ENCODE results near the gene CYSRT1. TPM values are rescaled to one million over a fixed set of nuclear protein-coding genes. Genes with fewer than 3 reads are reported as not detected.

Gene CYSRT1
- polyA plus RNA-seq, 1 of the 3 experiments (the other 2 are of a cell fraction), result 2.1 TPM

- H3K27me3 ChIP-seq (ENCODE audit: insufficient read depth), result no peaks in the 10 kb centered on the region
- peaks cover 19 to 36% of the 10 kb centered on the region in 2 experiments for H3K36me3 ChIP-seq (replicated peaks in 1 of 2; ENCODE audit: control insufficient read depth in 1 of 2, insufficient read depth in 2 of 2, low read length in 1 of 2)
- no peaks in the 10 kb centered on the region for H3K9me2 ChIP-seq
- H3K4me2 ChIP-seq, result no peak overlapping the region
- ChIA-PET POLR2A (interaction anchor here (1.1 to 1.5 kb wide), 3 partner anchors 9 to 36 kb away, joined by 3 to 8 read pairs (median 3); no protein-coding TSS in a partner anchor), CTCF (interaction anchor here (0.8 to 2.8 kb wide), 5 partner anchors 11 to 173 kb away, joined by 3 to 18 read pairs (median 5); no protein-coding TSS in a partner anchor)
- H3K9ac ChIP-seq, result no peak overlapping the region
- H3K4me3 ChIP-seq (ENCODE audit: low read depth in 2 of 2, low read length in 1 of 2), result no peak overlapping the region
- no peaks in the 10 kb centered on the region for H3K9me3 ChIP-seq
- H4K20me1 ChIP-seq (ENCODE audit: insufficient read depth), result 0 out of 2 replicates have a peak, but pooled peaks cover 3% of the 10 kb centered on the region
- no peaks in the 10 kb centered on the region; a peak in 2 of 4 replicates for H3K4me1 ChIP-seq (ENCODE audit: control insufficient read depth in 1 of 2, insufficient read depth in 2 of 2, low read depth in 1 of 2, low read length in 1 of 2)
- TF ChIP-seq MAX (IDR thresholded peaks at IDR 0.05; ENCODE audit: low read depth), result no peak
- TF ChIP-seq SIN3A (IDR thresholded peaks at IDR 0.05; ENCODE audit: borderline replicate concordance, low read depth, low read length), result no peak
- no peak for TF ChIP-seq CHD2 (IDR thresholded peaks at IDR 0.05; ENCODE audit: low read length, partially characterized antibody)
- no peak for TF ChIP-seq TAF1 (IDR thresholded peaks at IDR 0.05; ENCODE audit: borderline replicate concordance, low read depth, low read length)
- TF ChIP-seq POLR2AphosphoS5 (IDR thresholded peaks at IDR 0.05; ENCODE audit: low read depth, low read length), result no peak
- TF ChIP-seq PBX3 (IDR thresholded peaks at IDR 0.05), result no peak
- no peak for TF ChIP-seq USF2 (IDR thresholded peaks at IDR 0.05; ENCODE audit: borderline replicate concordance, low read depth, low read length)
- TF ChIP-seq REST (IDR thresholded peaks at IDR 0.05; ENCODE audit: low read depth, low read length), result no peak
- TF ChIP-seq NFIC (IDR thresholded peaks at IDR 0.05; ENCODE audit: borderline replicate concordance), result no peak
- no peak for TF ChIP-seq ZBTB33 (IDR thresholded peaks at IDR 0.05; ENCODE audit: borderline replicate concordance, low read depth)
- no peak for TF ChIP-seq EP300 (IDR thresholded peaks at IDR 0.05; ENCODE audit: borderline replicate concordance in 1 of 2, low read depth in 1 of 2, low read length in 1 of 2)
- TF ChIP-seq ELF1 (IDR thresholded peaks at IDR 0.05), result no peak
- no peak for TF ChIP-seq IRF3 (IDR thresholded peaks at IDR 0.05; ENCODE audit: low read depth, low read length)
- no peak for TF ChIP-seq RCOR1 (IDR thresholded peaks at IDR 0.05; ENCODE audit: low read length)
- no peak for TF ChIP-seq SMC3 (IDR thresholded peaks at IDR 0.05; ENCODE audit: low read depth, low read length)
- no peak for TF ChIP-seq GATA2 (CRISPR knock-in tag; IDR thresholded peaks at IDR 0.05)
- TF ChIP-seq FOXJ3 (CRISPR knock-in tag; IDR thresholded peaks at IDR 0.05), result no peak
- no peak for TF ChIP-seq JUND (IDR thresholded peaks at IDR 0.05)
- H3K27ac ChIP-seq (ENCODE audit: low read depth in 2 of 2, low read length in 1 of 2), result no peak overlapping the region
- no peaks in the 10 kb centered on the region for H3K79me2 ChIP-seq (ENCODE audit: insufficient read depth)
- DNase-seq, result no peak
- 89% methylated on average over 18 of the region's 39 CpGs for WGBS (ENCODE audit: low lambda C conversion rate)
- no peak overlapping the region for H2AFZ ChIP-seq (ENCODE audit: low read depth)
- peaks cover 8% of the 10 kb centered on the region for H3F3A ChIP-seq (replicated peaks; ENCODE audit: insufficient read depth)
Observed at GRCh38 chr9:137272241-137273094, 47.5 kb downstream of the CYSRT1 start.
